Uterus (tissue), 2 donors: ENCODE results near the gene GMDS.

Experiments used
- CTCF ChIP-seq, 4 experiments: fragments of 200-600 bp in 2 of 4; fragments of 450-650 bp in 2 of 4; sonication (generic) in 2 of 4; IDR thresholded peaks; one replicate each; pipeline ENCODE4 v1.5.1; 2016 to 2019; ENCODE audit warnings: antibody characterized with exemption in 4 of 4, mild to moderate bottlenecking in 2 of 4, moderate library complexity in 1 of 4
- POLR2A ChIP-seq, 2 donors: fragments of 450-650 bp; IDR thresholded peaks; one replicate each; pipeline ENCODE4 v1.6.1; 2016; ENCODE audit warnings: antibody characterized with exemption in 2 of 2, mild to moderate bottlenecking in 1 of 2, moderate library complexity in 1 of 2

- no peak for TF ChIP-seq POLR2A (IDR thresholded peaks at IDR 0.05)
- no peak for TF ChIP-seq CTCF (IDR thresholded peaks at IDR 0.05)
These were observed 20.8 kb upstream of the GMDS start for GRCh38 chr6:2266031-2266795.
